T-helper 2 cell treated with Interferon-gamma antibody and Interleukin-4, amounts not matched to agents 5 μg/mL and 100 μg/mL, for 36 hours (primary cell): ENCODE measurements around the gene LAMC1.

Source experiments
- DNase-seq: peaks from one replicate; pipeline ENCODE4 v3.0.0; 2021; ENCODE audit warnings: low spot score
- H3K27ac Mint-ChIP-seq: one replicate; pipeline ENCODE4 v1.8.0; 2021; ENCODE audit warnings: mild to moderate bottlenecking, mixed read lengths
- H3K27me3 Mint-ChIP-seq: one replicate; pipeline ENCODE4 v1.8.0; 2021; ENCODE audit warnings: low read depth, mixed read lengths
- H3K36me3 Mint-ChIP-seq: one replicate; pipeline ENCODE4 v1.8.0; 2021; ENCODE audit warnings: low read depth, mixed read lengths
- H3K4me1 Mint-ChIP-seq: one replicate; pipeline ENCODE4 v1.8.0; 2021; ENCODE audit warnings: low read depth, mixed read lengths
- H3K4me3 Mint-ChIP-seq: one replicate; pipeline ENCODE4 v1.8.0; 2022; ENCODE audit warnings: mild to moderate bottlenecking, moderate library complexity, mixed read lengths
- H3K9me3 Mint-ChIP-seq: one replicate; pipeline ENCODE4 v1.8.0; 2021; ENCODE audit warnings: mixed read lengths

Gene LAMC1

DNA sequence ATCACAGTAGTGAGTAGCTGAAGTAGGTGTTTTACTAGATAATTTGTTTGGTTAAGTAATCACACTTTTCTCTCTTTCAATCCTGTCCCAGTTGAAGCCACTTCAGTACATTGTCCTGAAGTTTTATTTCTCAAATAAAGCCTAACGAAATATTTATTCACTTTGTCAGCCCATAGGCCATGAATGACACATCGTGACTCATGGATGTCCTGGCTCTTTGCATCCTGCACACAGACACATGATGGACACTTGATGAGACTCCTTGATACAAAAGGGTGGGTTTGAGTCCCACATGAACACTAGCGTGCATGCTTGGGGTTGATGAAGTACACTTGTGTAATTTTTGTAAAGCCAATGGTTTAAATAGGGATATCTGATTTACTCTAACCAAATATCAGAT is 140.1 kb downstream of the LAMC1 start:
- H3K4me1 Mint-ChIP-seq, result no peaks in the 10 kb centered on the region
- H3K9me3 Mint-ChIP-seq, result no peaks in the 10 kb centered on the region
- no peak overlapping the region for H3K27ac Mint-ChIP-seq
- no peak for DNase-seq
- H3K27me3 Mint-ChIP-seq, result no peaks in the 10 kb centered on the region
- H3K36me3 Mint-ChIP-seq, result no peaks in the 10 kb centered on the region
- H3K4me3 Mint-ChIP-seq, result no peak overlapping the region

DNA sequence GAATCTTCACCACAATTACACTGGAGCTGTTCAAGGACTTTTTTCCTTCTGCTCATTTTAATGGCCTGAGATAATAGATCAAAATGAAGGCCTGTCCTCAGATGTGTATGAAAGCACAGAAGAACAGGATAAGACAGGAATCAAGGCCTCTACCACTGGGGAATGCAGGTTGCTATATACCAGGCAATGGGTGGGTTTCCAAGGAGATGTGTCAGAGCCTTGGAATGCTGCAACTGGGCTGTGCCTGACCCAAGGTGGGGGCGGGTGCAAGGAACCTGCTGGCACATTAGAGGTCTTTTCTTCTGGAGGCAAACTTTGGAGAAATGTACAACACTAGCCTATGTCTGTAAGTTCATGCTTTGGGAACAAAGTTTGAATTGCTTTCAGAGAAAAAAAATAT is 141.1 kb downstream of the LAMC1 start:
- Mint-ChIP-seq H3K27ac (no peak overlapping the region), H3K9me3 (no peaks in the 10 kb centered on the region), H3K36me3 (no peaks in the 10 kb centered on the region), H3K27me3 (no peaks in the 10 kb centered on the region), H3K4me1 (no peaks in the 10 kb centered on the region), H3K4me3 (no peak overlapping the region)
- DNase-seq, result no peak

DNA sequence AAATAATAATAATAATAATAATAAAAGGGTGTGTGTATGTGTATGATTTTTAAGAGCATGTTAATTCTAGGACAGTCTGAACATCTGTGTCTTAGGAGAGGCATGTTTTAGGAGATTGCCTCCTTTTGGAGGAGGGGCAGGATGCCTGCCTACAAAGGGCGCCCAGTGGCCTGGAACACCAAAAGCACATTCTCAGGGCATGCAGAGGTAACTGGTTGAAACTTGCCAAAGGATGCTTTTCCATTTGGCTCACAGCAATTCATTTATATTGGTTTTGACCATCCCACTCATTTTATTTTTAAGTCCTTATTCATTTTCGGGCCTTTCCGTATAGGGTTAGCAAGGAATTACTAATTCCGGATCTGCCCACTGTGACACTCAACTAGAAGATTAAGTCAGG is 141.7 kb downstream of the LAMC1 start:
- no peak for DNase-seq
- H3K36me3 Mint-ChIP-seq, result no peaks in the 10 kb centered on the region
- no peaks in the 10 kb centered on the region for H3K4me1 Mint-ChIP-seq
- no peak overlapping the region for H3K27ac Mint-ChIP-seq
- H3K4me3 Mint-ChIP-seq, result no peak overlapping the region
- H3K9me3 Mint-ChIP-seq, result no peaks in the 10 kb centered on the region
- no peaks in the 10 kb centered on the region for H3K27me3 Mint-ChIP-seq

DNA sequence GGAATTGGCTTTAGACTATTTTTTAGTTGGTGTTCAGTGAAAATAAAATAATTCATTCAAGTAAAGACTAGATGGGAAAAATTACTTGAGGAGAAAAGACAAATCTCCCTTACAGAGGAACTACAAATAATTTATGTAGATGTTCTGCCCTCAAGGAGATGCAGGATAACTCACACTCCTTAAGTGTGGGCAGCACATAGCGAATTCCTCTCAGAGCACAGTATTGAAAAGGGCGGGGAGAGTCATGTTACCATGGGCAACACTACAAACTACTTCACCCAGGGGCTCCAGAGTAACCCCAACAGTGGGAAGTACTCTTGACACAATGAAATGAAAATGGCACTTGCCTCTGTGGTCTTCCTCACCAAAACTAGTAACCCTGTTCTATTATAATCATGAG is 142.2 kb downstream of the LAMC1 start:
- Mint-ChIP-seq H3K27ac (no peak overlapping the region), H3K4me3 (no peak overlapping the region), H3K9me3 (no peaks in the 10 kb centered on the region), H3K27me3 (no peaks in the 10 kb centered on the region), H3K4me1 (no peaks in the 10 kb centered on the region), H3K36me3 (no peaks in the 10 kb centered on the region)
- no peak for DNase-seq

DNA sequence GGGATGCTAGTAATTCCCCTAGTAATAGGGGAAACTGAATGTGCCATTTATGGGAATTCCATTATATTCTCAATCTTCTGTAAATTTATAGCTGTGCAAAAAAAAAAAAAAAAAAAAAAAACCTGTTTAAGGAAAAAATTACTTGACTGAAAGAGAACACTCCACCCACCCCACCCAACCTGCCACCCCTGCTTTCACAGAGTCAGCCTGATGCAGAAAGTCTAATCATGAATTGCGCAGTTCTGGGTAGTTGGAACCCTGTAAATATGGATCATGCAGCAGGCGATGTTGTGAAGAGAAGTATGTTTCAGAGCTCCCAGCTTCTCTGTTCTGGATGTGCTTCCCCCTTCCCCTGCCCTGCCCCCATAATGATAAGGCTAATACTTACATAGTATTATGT is 143.2 kb downstream of the LAMC1 start:
- H3K27ac Mint-ChIP-seq, result no peak overlapping the region

DNA sequence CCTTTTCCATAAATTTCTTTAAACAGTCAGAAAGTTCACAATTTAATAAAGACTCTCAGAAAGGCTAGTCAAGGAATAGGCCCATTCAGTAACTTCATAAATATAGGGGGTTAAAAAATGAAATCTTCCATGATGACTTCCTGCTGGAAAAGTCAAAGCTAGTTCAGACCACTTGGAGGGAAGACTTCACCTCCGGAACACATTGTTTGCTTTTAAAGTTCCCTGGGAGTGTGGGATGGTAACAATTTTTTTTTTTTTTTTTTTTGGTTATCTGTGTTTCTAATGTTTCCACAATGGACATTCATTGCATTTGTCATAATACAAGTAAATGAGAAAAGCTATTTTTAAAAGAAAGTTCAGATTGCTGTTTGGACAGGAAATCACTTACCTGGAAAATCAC is 144.5 kb downstream of the LAMC1 start:
- Mint-ChIP-seq H3K4me3 (no peak overlapping the region), H3K27ac (no peak overlapping the region), H3K27me3 (no peaks in the 10 kb centered on the region), H3K4me1 (no peaks in the 10 kb centered on the region), H3K36me3 (no peaks in the 10 kb centered on the region), H3K9me3 (no peaks in the 10 kb centered on the region)
- no peak for DNase-seq

More for the DNA sequence above, 143.2 kb downstream of the LAMC1 start:
- Mint-ChIP-seq H3K36me3 (no peaks in the 10 kb centered on the region), H3K4me3 (no peak overlapping the region), H3K4me1 (no peaks in the 10 kb centered on the region), H3K27me3 (no peaks in the 10 kb centered on the region), H3K9me3 (no peaks in the 10 kb centered on the region)
- no peak for DNase-seq

DNA sequence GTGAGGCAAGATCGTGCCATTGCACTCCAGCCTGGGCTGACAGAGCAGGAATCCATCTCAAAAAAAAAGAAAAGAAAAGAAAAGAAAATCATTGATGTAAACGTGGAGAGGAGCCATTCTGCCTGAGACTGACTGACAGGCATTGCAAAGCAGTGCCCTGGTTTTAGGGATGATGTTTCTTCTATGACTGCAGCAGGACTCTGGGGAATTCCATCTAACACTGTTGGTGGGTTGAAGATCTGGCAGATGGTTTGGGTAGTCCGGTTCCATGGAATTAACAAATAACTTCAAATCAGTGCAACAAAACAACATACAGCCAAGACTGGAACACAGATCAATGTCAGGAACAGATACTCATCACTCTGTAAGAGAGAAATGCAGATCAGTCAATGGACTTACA is 145.1 kb downstream of the LAMC1 start:
- no peaks in the 10 kb centered on the region for H3K9me3 Mint-ChIP-seq
- H3K27ac Mint-ChIP-seq, result no peak overlapping the region
- H3K4me3 Mint-ChIP-seq, result no peak overlapping the region
- no peaks in the 10 kb centered on the region for H3K27me3 Mint-ChIP-seq
- no peaks in the 10 kb centered on the region for H3K4me1 Mint-ChIP-seq
- DNase-seq, result no peak
- H3K36me3 Mint-ChIP-seq, result no peaks in the 10 kb centered on the region

DNA sequence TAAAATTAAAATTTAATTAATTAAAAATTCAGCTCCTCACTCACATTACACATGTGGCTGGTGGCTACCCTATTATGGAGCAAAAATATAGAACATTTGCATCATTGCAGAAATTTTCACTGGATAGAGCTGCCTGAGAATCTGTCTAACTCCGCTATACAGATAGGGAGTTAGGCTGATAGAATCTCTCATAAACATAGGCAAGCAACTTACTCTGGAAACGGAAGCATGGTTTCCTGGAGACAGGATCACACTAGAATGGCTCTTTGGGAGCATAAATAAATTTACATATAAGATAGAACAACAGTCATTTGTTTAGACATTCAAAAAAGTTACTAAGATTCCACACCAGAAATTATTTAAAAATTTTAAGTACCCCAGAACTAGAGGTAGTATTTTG is 150.6 kb downstream of the LAMC1 start:
- H3K27me3 Mint-ChIP-seq, result no peaks in the 10 kb centered on the region

DNA sequence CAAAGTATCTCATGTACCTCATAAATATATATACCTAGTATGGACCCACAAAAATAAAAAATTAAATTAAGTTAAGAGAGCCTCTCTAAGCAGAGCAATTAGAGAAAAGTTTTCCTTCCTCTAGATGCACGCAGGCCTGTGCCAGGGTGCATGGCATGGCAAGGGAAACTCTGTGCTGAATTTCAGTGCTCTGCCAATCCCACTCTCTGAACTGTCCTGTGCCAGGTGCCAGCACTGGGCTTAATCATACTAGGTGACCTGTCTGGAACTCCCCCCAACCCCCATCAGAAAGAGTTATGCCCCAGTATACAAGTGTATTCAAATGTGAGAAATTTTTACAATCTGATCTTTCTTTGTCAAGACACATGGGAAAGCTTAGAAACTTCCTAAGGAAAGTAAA is 152.4 kb downstream of the LAMC1 start:
- Mint-ChIP-seq H3K9me3 (no peaks in the 10 kb centered on the region), H3K36me3 (no peaks in the 10 kb centered on the region), H3K27me3 (no peaks in the 10 kb centered on the region), H3K4me1 (no peaks in the 10 kb centered on the region), H3K27ac (no peak overlapping the region), H3K4me3 (no peak overlapping the region)
- DNase-seq, result no peak

More for the DNA sequence above, 150.6 kb downstream of the LAMC1 start:
- DNase-seq, result no peak
- H3K9me3 Mint-ChIP-seq, result no peaks in the 10 kb centered on the region
- no peaks in the 10 kb centered on the region for H3K4me1 Mint-ChIP-seq
- H3K4me3 Mint-ChIP-seq, result no peak overlapping the region
- H3K27ac Mint-ChIP-seq, result no peak overlapping the region
- H3K36me3 Mint-ChIP-seq, result no peaks in the 10 kb centered on the region

DNA sequence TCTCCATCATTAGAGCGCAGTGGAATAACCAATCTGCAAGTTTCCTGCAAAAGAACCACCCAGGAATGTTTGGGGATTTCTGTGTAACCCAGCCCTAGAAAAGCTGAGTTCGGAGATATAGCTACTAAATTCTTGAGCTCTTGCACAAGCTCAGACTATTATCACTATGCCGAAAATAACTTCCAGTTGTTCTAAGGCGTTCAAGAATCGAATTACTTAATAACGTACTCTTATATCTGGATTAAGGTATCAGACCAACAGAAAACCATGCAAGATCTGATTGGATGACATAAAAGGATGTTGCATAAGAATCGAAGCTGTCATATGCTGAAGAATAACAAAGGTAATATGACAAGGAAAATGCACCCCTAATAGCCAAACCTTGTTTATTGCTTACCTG is 155.3 kb downstream of the LAMC1 start:
- Mint-ChIP-seq H3K27ac (no peak overlapping the region), H3K9me3 (no peaks in the 10 kb centered on the region), H3K4me3 (no peak overlapping the region), H3K27me3 (no peaks in the 10 kb centered on the region), H3K4me1 (no peaks in the 10 kb centered on the region), H3K36me3 (no peaks in the 10 kb centered on the region)
- no peak for DNase-seq

DNA sequence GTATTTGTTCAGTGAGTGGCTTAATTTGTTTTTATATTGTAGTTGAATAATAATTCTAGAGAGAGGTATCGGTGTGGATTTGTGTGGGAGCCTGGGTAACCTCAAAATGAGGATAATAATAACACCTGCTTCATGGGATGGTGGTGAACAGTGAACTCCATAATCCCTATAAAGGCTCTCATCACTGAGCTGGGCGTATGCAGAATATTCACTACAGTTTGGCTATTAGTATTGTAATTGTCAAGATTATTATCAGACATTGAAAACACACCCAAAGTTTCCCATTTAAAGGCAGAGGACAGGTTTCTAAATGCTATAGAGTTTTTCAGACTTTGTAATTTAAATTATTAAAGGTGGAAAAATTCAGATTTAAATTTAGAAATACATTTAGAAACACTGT is 155.8 kb downstream of the LAMC1 start:
- no peaks in the 10 kb centered on the region for H3K27me3 Mint-ChIP-seq
- no peak overlapping the region for H3K27ac Mint-ChIP-seq
- no peak overlapping the region for H3K4me3 Mint-ChIP-seq
- H3K9me3 Mint-ChIP-seq, result no peaks in the 10 kb centered on the region
- H3K4me1 Mint-ChIP-seq, result no peaks in the 10 kb centered on the region
- no peak for DNase-seq
- H3K36me3 Mint-ChIP-seq, result no peaks in the 10 kb centered on the region

DNA sequence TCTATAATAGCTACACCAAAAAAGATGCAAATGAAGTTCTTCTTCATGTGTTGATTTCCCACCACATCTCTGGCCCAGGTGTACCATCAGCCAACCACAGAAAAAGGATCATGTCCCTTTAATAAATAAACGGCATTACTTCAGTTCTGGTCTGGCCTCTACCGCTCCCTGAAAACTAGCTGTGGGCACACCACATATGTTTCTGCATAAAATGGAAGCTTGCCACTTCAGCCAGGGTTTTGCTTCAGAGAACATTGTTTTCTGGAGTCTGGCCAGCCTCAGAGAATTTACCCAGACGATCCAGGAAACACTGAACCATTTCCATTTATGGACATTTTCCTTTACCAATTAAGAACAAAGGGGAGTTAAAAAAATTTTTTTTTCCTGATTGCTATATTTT is 157.0 kb downstream of the LAMC1 start:
- Mint-ChIP-seq H3K4me1 (no peaks in the 10 kb centered on the region), H3K9me3 (no peaks in the 10 kb centered on the region), H3K36me3 (no peaks in the 10 kb centered on the region), H3K4me3 (no peak overlapping the region), H3K27ac (no peak overlapping the region), H3K27me3 (no peaks in the 10 kb centered on the region)
- no peak for DNase-seq

DNA sequence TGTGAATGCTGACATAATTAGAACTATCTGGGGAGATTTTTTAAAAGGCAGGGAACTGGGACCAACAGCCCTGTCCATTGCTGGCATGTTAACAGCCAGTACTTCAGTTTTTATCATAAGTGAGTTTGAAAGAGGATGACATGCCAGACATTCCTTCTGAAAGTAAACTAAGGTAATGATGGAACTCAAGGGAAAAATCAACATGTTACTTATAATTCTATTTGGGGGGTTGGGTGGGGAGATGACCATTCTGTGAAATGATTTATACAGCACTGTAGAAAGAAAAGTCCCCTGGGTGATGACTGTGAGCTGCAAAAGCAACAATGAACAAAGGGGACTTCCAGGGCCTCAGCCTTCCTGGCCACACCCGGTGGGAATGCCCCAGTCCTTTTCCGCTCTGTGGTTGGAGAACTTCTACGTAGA is 157.4 kb downstream of the LAMC1 start:
- no peaks in the 10 kb centered on the region for H3K4me1 Mint-ChIP-seq
- H3K27ac Mint-ChIP-seq, result no peak overlapping the region
- no peaks in the 10 kb centered on the region for H3K9me3 Mint-ChIP-seq
- peak; percentile 6 for DNase-seq
- H3K4me3 Mint-ChIP-seq, result no peak overlapping the region
- H3K27me3 Mint-ChIP-seq, result peaks cover 3% of the 10 kb centered on the region
- no peaks in the 10 kb centered on the region for H3K36me3 Mint-ChIP-seq

DNA sequence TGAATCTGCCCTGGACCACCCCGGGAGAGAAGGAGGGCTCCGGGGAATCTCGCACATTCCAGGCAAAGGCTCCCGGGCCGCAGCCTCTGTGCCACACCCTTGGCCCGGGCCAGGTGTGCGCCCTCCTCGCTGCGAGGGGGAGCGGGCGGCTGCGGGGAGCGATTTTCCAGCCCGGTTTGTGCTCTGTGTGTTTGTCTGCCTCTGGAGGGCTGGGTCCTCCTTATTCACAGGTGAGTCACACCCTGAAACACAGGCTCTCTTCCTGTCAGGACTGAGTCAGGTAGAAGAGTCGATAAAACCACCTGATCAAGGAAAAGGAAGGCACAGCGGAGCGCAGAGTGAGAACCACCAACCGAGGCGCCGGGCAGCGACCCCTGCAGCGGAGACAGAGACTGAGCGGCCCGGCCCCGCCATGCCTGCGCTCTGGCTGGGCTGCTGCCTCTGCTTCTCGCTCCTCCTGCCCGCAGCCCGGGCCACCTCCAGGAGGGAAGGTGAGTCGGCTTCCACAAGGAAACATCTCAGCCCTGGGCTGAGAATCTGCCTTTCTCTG is 162.8 kb downstream of the LAMC1 start, which contains the start of gene LAMC2:
Gene LAMC2 (plus strand): TSS at position 324 of the 550 bp plus-strand sequence. CDS start 89 bp downstream, at position 413.
- Mint-ChIP-seq H3K4me3 (peak within 1 kb of the TSS; percentile 16), H3K9me3 (no peaks in the 10 kb centered on the region), H3K27me3 (peaks cover 42% of the 10 kb centered on the region), H3K27ac (no peak within 1 kb of the TSS), H3K4me1 (peaks cover 2% of the 10 kb centered on the region), H3K36me3 (no peaks in the 10 kb centered on the region)
- no peak for DNase-seq

DNA sequence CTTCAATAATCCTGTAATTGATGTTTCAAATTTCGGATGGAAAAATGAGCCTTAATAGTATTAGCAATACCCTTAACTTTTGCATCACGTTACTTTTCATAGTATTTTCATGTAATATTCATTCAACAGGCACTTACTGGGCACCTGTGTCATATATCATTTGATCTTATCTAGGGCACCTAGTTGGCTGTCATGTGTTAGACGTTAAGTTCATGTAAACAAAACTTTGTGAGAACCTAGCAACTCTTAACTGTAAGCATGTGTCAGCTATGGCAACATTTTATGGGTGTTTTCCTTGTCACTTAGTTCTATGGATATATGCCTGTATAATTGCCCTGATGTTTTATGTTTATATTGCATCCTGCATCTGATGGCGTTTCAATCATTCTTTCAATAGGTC is 163.6 kb downstream of the LAMC1 start:
- Mint-ChIP-seq H3K27ac (no peak overlapping the region), H3K36me3 (no peaks in the 10 kb centered on the region), H3K27me3 (peaks cover 45% of the 10 kb centered on the region), H3K4me3 (no peak overlapping the region), H3K9me3 (no peaks in the 10 kb centered on the region), H3K4me1 (peaks cover 2% of the 10 kb centered on the region)
- DNase-seq, result no peak
